GM23338 (cell line): ENCODE data around the gene HEATR5B.

Experiments used
- CTCF ChIP-seq, 2 experiments: fragments of 200-600 bp in 1 of 2; sonication (generic) in 1 of 2; conservative IDR thresholded peaks; 2 replicates each; pipeline versions ENCODE4 v1.5.1 to v1.6.1; 2016 to 2017; ENCODE audit warnings: antibody characterized with exemption in 2 of 2, low read depth in 2 of 2, mild to moderate bottlenecking in 2 of 2, moderate library complexity in 1 of 2
- EZH2phosphoT487 ChIP-seq: fragments of 200-600 bp; sonication (generic); IDR thresholded peaks from one replicate; pipeline ENCODE4 v1.8.1; 2018; ENCODE audit warnings: antibody characterized with exemption; ENCODE audit not compliant: unreplicated experiment

- TF ChIP-seq CTCF (conservative IDR thresholded peaks at IDR 0.05; ENCODE audit: low read depth in 2 of 2) = no peak
- no peak for TF ChIP-seq EZH2phosphoT487
Observed at GRCh38 chr2:37098416-37099118, 14.4 kb upstream of the HEATR5B start.
